Panc1 (cell line): ENCODE data around the gene USP49. TPM values are rescaled to one million over a fixed set of nuclear protein-coding genes. Genes with fewer than 3 reads are reported as not detected.
"Not testable (repeated sequence)": the region's sequence is repeated elsewhere in the genome, so short reads cannot be mapped to it uniquely, and the experiment has no call there.

ENCODE experiments used
- ATAC-seq: fragments of 200-7000 bp; cut with Tn5 transposase; 2 replicates; pipeline ENCODE4 v1.9.1; 2020; ENCODE audit warnings: mild to moderate bottlenecking, moderate library complexity
- BruUV-seq: library from RNA; stranded (reverse); fragments of 400-500 nt; replicated peaks from 2 replicates; lab custom pipeline; 2021; lab: Mats Ljungman, UMichigan
- CTCF ChIA-PET: fragments of 300-600 bp; sonication (Branson Sonifier 250); formaldehyde crosslinking; loops from one replicate; lab custom pipeline; 2022; ENCODE audit warnings: antibody characterized with exemption; lab: Charles Lee
- POLR2A ChIA-PET: fragments of 300-600 bp; sonication (Branson Sonifier 250); formaldehyde crosslinking; loops from one replicate; lab custom pipeline; 2022; ENCODE audit warnings: antibody characterized with exemption; lab: Charles Lee
- DNase-seq: peaks from one replicate; pipeline ENCODE4 v3.0.0-alpha.2; 2010; ENCODE audit warnings: low read depth, low spot score
- H3K27ac ChIP-seq: 2 replicates; pipeline ENCODE4 v1.5.1; 2011; ENCODE audit warnings: mild to moderate bottlenecking, low read length, inconsistent platforms
- H3K27me3 ChIP-seq: fragments of 200-500 bp; sonication (Bioruptor generic); 2 replicates; pipeline ENCODE4 v1.6.0; 2014; ENCODE audit warnings: low read length, inconsistent platforms; ENCODE audit not compliant: control insufficient read depth, insufficient read depth
- H3K36me3 ChIP-seq: fragments of 200-500 bp; sonication (Bioruptor generic); 2 replicates; pipeline ENCODE4 v1.5.1; 2014; ENCODE audit warnings: inconsistent platforms, mild to moderate bottlenecking, low read length, moderate library complexity; ENCODE audit not compliant: control insufficient read depth, insufficient read depth
- H3K4me1 ChIP-seq: 2 replicates; pipeline ENCODE4 v1.5.1; 2011; ENCODE audit warnings: inconsistent platforms, mild to moderate bottlenecking, low read length, moderate library complexity; ENCODE audit not compliant: control insufficient read depth, insufficient read depth
- H3K4me3 ChIP-seq, 2 experiments: 2 replicates each; pipeline ENCODE4 v1.5.1; 2011 to 2012; ENCODE audit warnings: low read depth in 2 of 2, low read length in 2 of 2, mild to moderate bottlenecking in 2 of 2, inconsistent platforms in 1 of 2, moderate library complexity in 1 of 2
- H3K9me3 ChIP-seq: fragments of 200-500 bp; sonication (Bioruptor generic); 2 replicates; pipeline ENCODE4 v1.5.1; 2014; ENCODE audit warnings: low read depth, mild to moderate bottlenecking, inconsistent platforms, low read length, moderate library complexity; ENCODE audit not compliant: control insufficient read depth, insufficient read depth
- CTCF ChIP-seq: fragments of 450-650 bp; IDR thresholded peaks from 2 replicates; pipeline ENCODE4 v1.5.1; 2017; ENCODE audit warnings: mild to moderate bottlenecking
- POLR2AphosphoS5 ChIP-seq: IDR thresholded peaks from 2 replicates; pipeline ENCODE4 v1.6.1; 2012; ENCODE audit warnings: mild to moderate bottlenecking, low read depth, low read length, moderate library complexity
- REST ChIP-seq, 2 experiments: IDR thresholded peaks; 2 replicates each; pipeline ENCODE4 v1.6.1; 2011 to 2012; ENCODE audit warnings: low read depth in 2 of 2, control low read depth in 1 of 2, low read length in 1 of 2, mild to moderate bottlenecking in 1 of 2, moderate library complexity in 1 of 2; ENCODE audit not compliant: insufficient read depth in 1 of 2
- SIN3A ChIP-seq: IDR thresholded peaks from 2 replicates; pipeline ENCODE4 v1.6.1; 2012; ENCODE audit warnings: low read depth, mild to moderate bottlenecking, low read length, moderate library complexity, borderline replicate concordance; ENCODE audit not compliant: insufficient read depth
- TCF7L2 ChIP-seq: IDR thresholded peaks from 2 replicates; pipeline ENCODE4 v1.6.1; 2011; ENCODE audit warnings: mild to moderate bottlenecking, low read depth, low read length, inconsistent platforms
- in situ Hi-C: cut with HindIII; loops from 2 replicates; pipeline ENCODE4 v1.10.0; 2016; ENCODE audit warnings: low sequenced_read_pairs, low pct_unique_long_range_greater_than_20kb
- intact Hi-C: fragments of 100-400 bp; cut with micrococcal nuclease; formaldehyde crosslinking; loops from one replicate; pipeline ENCODE4 v1.10.0; 2022; ENCODE audit not compliant: unreplicated experiment
- total RNA-seq: library from RNA; stranded (reverse); gene quantifications from one replicate; pipeline ENCODE4 v1.2.1, GENCODE V29; 2021; ENCODE audit not compliant: unreplicated experiment

USP49 gene
- total RNA-seq, 1 experiment from 2014 or later = 5.4 TPM

- Histone ChIP-seq H3K27me3 (no peaks in the 10 kb centered on the region), H3K9me3 (no peaks in the 10 kb centered on the region), H3K4me3 (no peak overlapping the region), H3K4me1 (peaks cover 8% of the 10 kb centered on the region), H3K36me3 (no peaks in the 10 kb centered on the region), H3K27ac (no peak overlapping the region)
- no peak for DNase-seq
- in situ Hi-C loops (no loop called here), intact Hi-C loops (no loop called here)
- TF ChIP-seq TCF7L2 (no peak), CTCF (no peak), REST (IDR thresholded peaks at IDR 0.05; ENCODE audit: insufficient read depth in 1 of 2, low read depth in 2 of 2, low read length in 1 of 2) (no peak), SIN3A (no peak), POLR2AphosphoS5 (no peak)
- ChIA-PET CTCF (no interaction called here), POLR2A (interaction anchor here (0.6 kb wide), 1 partner anchor 26 kb away, joined by 4 read pairs; no protein-coding TSS in a partner anchor)
- BruUV-seq = no TSS peak
- ATAC-seq = peak; percentile 74
Measured at GRCh38 chr6:41767112-41767833, 127.9 kb downstream of the USP49 start.

- BruUV-seq, H3K4me3 ChIP-seq, H3K27me3 ChIP-seq, DNase-seq, POLR2A ChIA-PET, H3K4me1 ChIP-seq, H3K36me3 ChIP-seq, H3K27ac ChIP-seq, intact Hi-C loops, in situ Hi-C loops, H3K9me3 ChIP-seq, ATAC-seq, CTCF ChIA-PET: not testable (repeated sequence)
Measured at GRCh38 chr6:41766043-41766664, 129.0 kb downstream of the USP49 start.

GRCh38 chr6:41763470-41763869 lies 131.7 kb downstream of the USP49 start:
- H3K36me3 ChIP-seq = no peaks in the 10 kb centered on the region
- in situ Hi-C loops = no loop called here
- peaks cover 8% of the 10 kb centered on the region for H3K4me1 ChIP-seq
- intact Hi-C loops = no loop called here
- no peak for ATAC-seq
- no peak for TF ChIP-seq TCF7L2
- no peak for TF ChIP-seq CTCF
- no peak for TF ChIP-seq REST (IDR thresholded peaks at IDR 0.05; ENCODE audit: insufficient read depth in 1 of 2, low read depth in 2 of 2, low read length in 1 of 2)
- TF ChIP-seq SIN3A = no peak
- TF ChIP-seq POLR2AphosphoS5 = no peak
- H3K27me3 ChIP-seq = no peaks in the 10 kb centered on the region
- no peak overlapping the region for H3K4me3 ChIP-seq
- CTCF ChIA-PET = interaction anchor here (0.7 kb wide), 1 partner anchor 14 kb away, joined by 5 read pairs; no protein-coding TSS in a partner anchor
- BruUV-seq = no TSS peak
- H3K9me3 ChIP-seq = no peaks in the 10 kb centered on the region
- POLR2A ChIA-PET = no interaction called here
- H3K27ac ChIP-seq = no peak overlapping the region
- DNase-seq = no peak
